CD4-positive, alpha-beta T cell (primary cell): Measurements from ENCODE around the gene MEPE. TPM values are rescaled to one million over a fixed set of nuclear protein-coding genes. Genes with fewer than 3 reads are reported as not detected.

Source experiments
- ATAC-seq: fragments of 200-7000 bp; cut with Tn5 transposase; one replicate; pipeline ENCODE4 v1.10.0; 2022; ENCODE audit warnings: mild to moderate bottlenecking; ENCODE audit not compliant: poor library complexity
- CTCF ChIA-PET: fragments of 350-600 bp; sonication (Branson Sonifier 250); formaldehyde crosslinking; loops from one replicate; lab custom pipeline; 2021; ENCODE audit warnings: antibody characterized with exemption, inconsistent platforms; lab: Charles Lee
- POLR2A ChIA-PET: fragments of 350-600 bp; sonication (Branson Sonifier 250); formaldehyde crosslinking; loops from one replicate; lab custom pipeline; 2021; ENCODE audit warnings: antibody characterized with exemption, inconsistent platforms; lab: Charles Lee
- DNase-seq, 14 experiments: peaks; one replicate each; pipeline ENCODE4 v3.0.0-alpha.2; 2013 to 2020; ENCODE audit warnings: mixed read lengths in 2 of 14
- H3K27ac ChIP-seq, 2 donors: one replicate each; pipeline versions ENCODE4 v1.5.1 to v1.7.0; 2013; ENCODE audit warnings: low read length in 2 of 2, low read depth in 1 of 2, mild to moderate bottlenecking in 1 of 2
- H3K27me3 ChIP-seq, 2 experiments: 1 replicate in 1 of 2; 2 replicates in 1 of 2; pipeline versions ENCODE4 v1.6.1 to v1.7.0; 2013; ENCODE audit warnings: low read length in 2 of 2, control low read depth in 1 of 2, mild to moderate bottlenecking in 1 of 2, moderate library complexity in 1 of 2; ENCODE audit not compliant: insufficient read depth in 2 of 2, control insufficient read depth in 1 of 2
- H3K36me3 ChIP-seq: one replicate; pipeline ENCODE4 v1.6.1; 2013; ENCODE audit warnings: low read length, control low read depth; ENCODE audit not compliant: insufficient read depth
- H3K4me1 ChIP-seq: one replicate; pipeline ENCODE4 v1.6.1; 2013; ENCODE audit warnings: low read length, control low read depth; ENCODE audit not compliant: insufficient read depth
- H3K4me3 ChIP-seq: one replicate; pipeline ENCODE4 v1.5.1; 2013; ENCODE audit warnings: mild to moderate bottlenecking, low read length, moderate library complexity
- H3K9me3 ChIP-seq, 2 experiments: 1 replicate in 1 of 2; 2 replicates in 1 of 2; pipeline versions ENCODE4 v1.6.1 to v1.7.0; 2013; ENCODE audit warnings: low read length in 2 of 2, mild to moderate bottlenecking in 2 of 2, control low read depth in 1 of 2, moderate library complexity in 1 of 2; ENCODE audit not compliant: control insufficient read depth in 1 of 2, insufficient read depth in 1 of 2
- H3K27ac Mint-ChIP-seq: one replicate; pipeline ENCODE4 v1.8.0; 2020; ENCODE audit warnings: mixed read lengths
- H3K27me3 Mint-ChIP-seq: one replicate; pipeline ENCODE4 v1.8.0; 2021; ENCODE audit warnings: mixed read lengths
- H3K36me3 Mint-ChIP-seq: one replicate; pipeline ENCODE4 v1.8.0; 2021; ENCODE audit warnings: low read depth, mixed read lengths
- H3K4me1 Mint-ChIP-seq: one replicate; pipeline ENCODE4 v1.8.0; 2021; ENCODE audit warnings: low read depth, mixed read lengths
- H3K4me3 Mint-ChIP-seq: one replicate; pipeline ENCODE4 v1.8.0; 2020; ENCODE audit warnings: mild to moderate bottlenecking, mixed read lengths
- H3K9me3 Mint-ChIP-seq: one replicate; pipeline ENCODE4 v1.8.0; 2020; ENCODE audit warnings: mixed read lengths
- CTCF ChIP-seq: fragments of 200-600 bp; IDR thresholded peaks from one replicate; pipeline ENCODE4 v1.8.0; 2022; ENCODE audit warnings: antibody characterized with exemption, mild to moderate bottlenecking
- intact Hi-C, 2 experiments: fragments of 100-400 bp; cut with DNase I in 1 of 2; cut with micrococcal nuclease in 1 of 2; formaldehyde crosslinking; loops; one replicate each; pipeline versions ENCODE4 v1.15.1 to v1.9.0; 2023 to 2025; cut with DNase I, micrococcal nuclease
- total RNA-seq, 174 experiments: library from RNA in 2 of 174; stranded (reverse) in 2 of 174; gene quantifications; one replicate each; pipeline ENCODE4 v1.2.3 and lab custom pipeline; 2021 to 2026

MEPE gene
- total RNA-seq, 2 experiments from 2014 or later, result not detected

- no peaks in the 10 kb centered on the region for H3K36me3 ChIP-seq
- ChIA-PET CTCF (no interaction called here), POLR2A (no interaction called here)
- Mint-ChIP-seq H3K4me1 (no peaks in the 10 kb centered on the region), H3K9me3 (no peaks in the 10 kb centered on the region), H3K4me3 (no peak overlapping the region), H3K36me3 (no peaks in the 10 kb centered on the region), H3K27me3 (peaks cover 23% of the 10 kb centered on the region), H3K27ac (no peak overlapping the region)
- H3K4me1 ChIP-seq, result no peaks in the 10 kb centered on the region
- no peak overlapping the region for H3K4me3 ChIP-seq
- intact Hi-C loops, result no loop called here
- no peak for ATAC-seq
- TF ChIP-seq CTCF, result no peak
- no peak overlapping the region for H3K27ac ChIP-seq
- H3K9me3 ChIP-seq, result no peaks in the 10 kb centered on the region
- peaks cover 0 to 4% of the 10 kb centered on the region in 2 experiments for H3K27me3 ChIP-seq
- DNase-seq, result no peak
Observed at GRCh38 chr4:87864321-87864720, 31.6 kb downstream of the MEPE start.

DNA sequence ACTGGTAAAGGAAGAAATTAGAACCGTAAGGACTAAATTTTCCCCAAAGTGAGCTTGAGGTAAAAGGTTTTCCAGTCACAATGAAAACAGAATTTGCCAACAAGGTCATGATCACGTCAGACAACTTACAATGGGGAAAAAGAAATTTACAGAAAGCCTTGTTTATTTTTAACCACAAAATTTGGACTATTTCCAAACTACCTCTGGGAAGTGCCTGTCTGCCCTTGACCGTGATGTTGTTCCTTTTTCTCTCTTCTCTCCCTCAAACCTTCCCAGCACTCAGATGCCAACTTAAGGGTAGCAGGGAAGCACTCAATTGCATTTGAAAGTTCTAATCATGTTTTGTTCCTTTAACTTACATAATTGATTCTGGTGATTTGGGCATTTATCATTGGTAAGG is 32.5 kb downstream of the MEPE start:
- H3K4me1 ChIP-seq, result no peaks in the 10 kb centered on the region
- H3K4me3 ChIP-seq, result no peak overlapping the region
- intact Hi-C loops, result no loop called here
- ChIA-PET CTCF (no interaction called here), POLR2A (no interaction called here)
- H3K4me1 Mint-ChIP-seq, result no peaks in the 10 kb centered on the region
- H3K27me3 Mint-ChIP-seq, result peaks cover 23% of the 10 kb centered on the region
- H3K27me3 ChIP-seq, result peaks cover 0 to 4% of the 10 kb centered on the region in 2 experiments
- no peak for TF ChIP-seq CTCF
- H3K9me3 ChIP-seq, result no peaks in the 10 kb centered on the region
- H3K36me3 ChIP-seq, result no peaks in the 10 kb centered on the region
- no peak overlapping the region for H3K27ac ChIP-seq
- H3K36me3 Mint-ChIP-seq, result no peaks in the 10 kb centered on the region
- no peak for ATAC-seq
- DNase-seq, result no peak
- H3K27ac Mint-ChIP-seq, result no peak overlapping the region
- H3K4me3 Mint-ChIP-seq, result no peak overlapping the region
- no peaks in the 10 kb centered on the region for H3K9me3 Mint-ChIP-seq

- H3K36me3 Mint-ChIP-seq, result no peaks in the 10 kb centered on the region
- POLR2A ChIA-PET, result no interaction called here
- no peak for TF ChIP-seq CTCF
- Histone ChIP-seq H3K4me1 (no peaks in the 10 kb centered on the region), H3K9me3 (no peaks in the 10 kb centered on the region), H3K27me3 (peaks cover 0 to 4% of the 10 kb centered on the region in 2 experiments), H3K27ac (no peak overlapping the region), H3K36me3 (no peaks in the 10 kb centered on the region), H3K4me3 (no peak overlapping the region)
- ATAC-seq (no peak), DNase-seq (no peak)
- H3K27ac Mint-ChIP-seq, result no peak overlapping the region
- CTCF ChIA-PET, result no interaction called here
- no peak overlapping the region for H3K4me3 Mint-ChIP-seq
- intact Hi-C loops, result no loop called here
- H3K9me3 Mint-ChIP-seq, result no peaks in the 10 kb centered on the region
- peaks cover 20% of the 10 kb centered on the region for H3K27me3 Mint-ChIP-seq
- H3K4me1 Mint-ChIP-seq, result no peaks in the 10 kb centered on the region
Observed at GRCh38 chr4:87865960-87866598, 33.3 kb downstream of the MEPE start.
